GM21717 (cell line): ENCODE data around the gene ASB10.

Source experiments
- ATAC-seq: cut with Tn5 transposase; IDR thresholded peaks from one replicate; pipeline ENCODE4 v1.9.1; 2021; ENCODE audit warnings: mild to moderate bottlenecking, moderate library complexity; ENCODE audit not compliant: unreplicated experiment

The ASB10 gene, protein sequence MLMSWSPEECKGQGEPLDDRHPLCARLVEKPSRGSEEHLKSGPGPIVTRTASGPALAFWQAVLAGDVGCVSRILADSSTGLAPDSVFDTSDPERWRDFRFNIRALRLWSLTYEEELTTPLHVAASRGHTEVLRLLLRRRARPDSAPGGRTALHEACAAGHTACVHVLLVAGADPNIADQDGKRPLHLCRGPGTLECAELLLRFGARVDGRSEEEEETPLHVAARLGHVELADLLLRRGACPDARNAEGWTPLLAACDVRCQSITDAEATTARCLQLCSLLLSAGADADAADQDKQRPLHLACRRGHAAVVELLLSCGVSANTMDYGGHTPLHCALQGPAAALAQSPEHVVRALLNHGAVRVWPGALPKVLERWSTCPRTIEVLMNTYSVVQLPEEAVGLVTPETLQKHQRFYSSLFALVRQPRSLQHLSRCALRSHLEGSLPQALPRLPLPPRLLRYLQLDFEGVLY

DNA sequence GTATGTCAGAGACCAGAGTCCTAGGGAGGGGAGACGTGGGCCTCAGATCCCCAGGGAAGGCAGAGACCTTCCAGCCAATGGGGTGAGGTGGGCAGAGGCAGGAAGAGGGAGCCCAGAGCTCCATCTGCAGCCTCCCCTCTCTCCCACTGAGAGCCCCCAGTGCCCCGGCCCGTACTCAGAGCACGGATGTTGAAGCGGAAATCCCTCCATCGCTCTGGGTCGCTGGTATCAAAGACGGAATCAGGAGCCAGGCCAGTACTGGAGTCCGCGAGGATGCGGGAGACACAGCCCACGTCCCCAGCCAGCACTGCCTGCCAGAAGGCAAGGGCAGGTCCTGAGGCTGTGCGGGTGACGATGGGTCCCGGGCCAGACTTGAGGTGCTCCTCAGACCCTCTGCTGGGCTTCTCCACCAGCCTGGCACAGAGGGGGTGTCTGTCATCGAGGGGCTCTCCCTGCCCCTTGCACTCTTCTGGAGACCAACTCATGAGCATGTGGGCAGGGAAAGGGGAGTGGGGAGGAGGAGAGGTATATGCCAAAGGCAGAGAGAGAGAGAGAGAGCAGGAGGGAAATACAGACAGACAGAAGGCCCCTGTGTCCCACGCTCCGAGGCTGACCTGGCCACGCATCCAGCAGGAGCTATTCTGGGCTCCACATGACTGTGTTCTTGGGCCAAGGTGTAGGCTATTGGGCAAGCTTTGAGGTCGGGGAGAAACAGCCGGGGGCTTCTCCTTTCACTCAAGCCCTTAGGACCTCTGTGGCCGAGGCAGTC lies at the start of gene ASB10:
Gene ASB10 (minus strand): TSS at position 611 of the 769 bp plus-strand sequence. CDS start 120 bp downstream, at position 491.
- ATAC-seq: no peak

DNA sequence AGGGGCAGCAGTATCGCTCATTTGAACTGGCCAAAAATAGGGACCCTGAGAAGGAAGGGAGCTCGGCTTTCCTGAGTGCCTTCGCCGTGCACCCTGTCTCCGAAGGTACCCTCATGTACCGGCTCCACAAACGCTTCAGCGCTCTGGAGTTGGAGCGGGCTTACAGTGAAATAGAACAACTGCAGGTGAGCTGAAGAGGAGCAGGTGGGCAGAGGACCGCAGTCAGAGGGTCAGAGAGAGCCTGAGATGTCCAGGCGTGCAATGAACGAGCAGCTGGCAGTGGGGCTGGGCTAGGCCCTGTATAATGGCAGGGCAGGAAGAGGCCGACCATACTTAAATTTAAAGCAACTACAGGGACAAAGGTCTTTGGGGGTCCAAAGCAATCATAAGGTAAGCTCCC lies 49.4 kb upstream of the ASB10 start:
- no peak for ATAC-seq

DNA sequence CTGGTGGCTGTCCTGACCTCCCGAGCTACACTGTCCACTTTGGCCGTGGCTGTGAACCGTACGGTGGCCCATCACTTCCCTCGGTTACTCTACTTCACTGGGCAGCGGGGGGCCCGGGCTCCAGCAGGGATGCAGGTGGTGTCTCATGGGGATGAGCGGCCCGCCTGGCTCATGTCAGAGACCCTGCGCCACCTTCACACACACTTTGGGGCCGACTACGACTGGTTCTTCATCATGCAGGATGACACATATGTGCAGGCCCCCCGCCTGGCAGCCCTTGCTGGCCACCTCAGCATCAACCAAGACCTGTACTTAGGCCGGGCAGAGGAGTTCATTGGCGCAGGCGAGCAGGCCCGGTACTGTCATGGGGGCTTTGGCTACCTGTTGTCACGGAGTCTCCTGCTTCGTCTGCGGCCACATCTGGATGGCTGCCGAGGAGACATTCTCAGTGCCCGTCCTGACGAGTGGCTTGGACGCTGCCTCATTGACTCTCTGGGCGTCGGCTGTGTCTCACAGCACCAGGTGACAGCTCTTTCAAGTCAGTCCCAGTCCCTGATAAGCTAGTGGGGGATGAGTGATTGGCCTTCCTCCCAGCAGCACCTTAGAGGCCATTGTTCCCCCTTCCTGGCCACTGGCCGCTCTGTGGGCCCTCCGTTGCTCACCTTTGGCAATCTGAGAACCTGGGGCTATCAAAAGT lies 48.2 kb upstream of the ASB10 start:
- no peak for ATAC-seq

DNA sequence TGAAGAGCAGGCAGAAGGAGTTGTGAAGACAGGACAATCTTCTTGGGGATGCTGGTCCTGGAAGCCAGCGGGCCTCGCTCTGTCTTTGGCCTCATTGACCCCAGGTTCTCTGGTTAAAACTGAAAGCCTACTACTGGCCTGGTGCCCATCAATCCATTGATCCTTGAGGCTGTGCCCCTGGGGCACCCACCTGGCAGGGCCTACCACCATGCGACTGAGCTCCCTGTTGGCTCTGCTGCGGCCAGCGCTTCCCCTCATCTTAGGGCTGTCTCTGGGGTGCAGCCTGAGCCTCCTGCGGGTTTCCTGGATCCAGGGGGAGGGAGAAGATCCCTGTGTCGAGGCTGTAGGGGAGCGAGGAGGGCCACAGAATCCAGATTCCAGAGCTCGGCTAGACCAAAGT lies 46.8 kb upstream of the ASB10 start:
- no peak for ATAC-seq

DNA sequence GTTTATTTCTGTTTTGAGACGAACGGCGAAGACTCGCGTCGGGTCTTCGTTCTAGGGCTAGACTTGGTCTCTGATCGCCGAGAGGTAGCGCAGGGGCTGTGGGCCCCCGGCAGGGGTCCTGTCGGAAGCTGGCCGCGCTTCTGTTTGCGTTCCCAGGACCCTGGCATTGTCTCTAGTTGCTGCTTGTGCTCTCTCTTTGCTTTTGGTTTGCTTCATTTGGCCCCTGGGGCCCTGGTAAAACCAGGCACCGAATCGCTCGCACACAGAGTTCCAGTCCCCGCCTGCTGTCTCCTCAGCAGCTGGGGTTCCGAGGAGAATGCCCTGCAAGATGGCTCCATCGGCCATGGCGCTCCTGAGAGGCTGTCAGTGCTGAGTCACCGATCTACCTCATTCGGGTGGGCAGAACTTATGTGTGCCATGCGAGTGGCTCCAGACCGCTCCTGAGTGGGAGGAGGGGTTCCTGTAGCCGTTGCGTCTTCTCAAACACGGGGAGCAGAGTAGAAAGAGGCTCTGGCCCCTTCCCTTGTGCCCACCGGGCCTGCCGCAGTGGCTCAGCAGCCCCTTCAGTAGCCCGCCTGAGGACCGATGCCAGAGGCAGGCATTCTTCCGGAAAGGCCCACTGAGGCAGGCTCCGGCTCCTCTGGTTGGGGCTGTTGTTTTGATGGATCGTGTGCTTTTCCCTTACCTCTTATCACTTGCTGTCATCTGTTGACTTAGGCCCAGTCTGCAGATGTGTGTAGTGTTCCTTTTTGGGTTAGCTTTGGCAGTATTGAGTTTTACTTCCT lies 46.1 kb upstream of the ASB10 start:
- peak; percentile 41 for ATAC-seq

DNA sequence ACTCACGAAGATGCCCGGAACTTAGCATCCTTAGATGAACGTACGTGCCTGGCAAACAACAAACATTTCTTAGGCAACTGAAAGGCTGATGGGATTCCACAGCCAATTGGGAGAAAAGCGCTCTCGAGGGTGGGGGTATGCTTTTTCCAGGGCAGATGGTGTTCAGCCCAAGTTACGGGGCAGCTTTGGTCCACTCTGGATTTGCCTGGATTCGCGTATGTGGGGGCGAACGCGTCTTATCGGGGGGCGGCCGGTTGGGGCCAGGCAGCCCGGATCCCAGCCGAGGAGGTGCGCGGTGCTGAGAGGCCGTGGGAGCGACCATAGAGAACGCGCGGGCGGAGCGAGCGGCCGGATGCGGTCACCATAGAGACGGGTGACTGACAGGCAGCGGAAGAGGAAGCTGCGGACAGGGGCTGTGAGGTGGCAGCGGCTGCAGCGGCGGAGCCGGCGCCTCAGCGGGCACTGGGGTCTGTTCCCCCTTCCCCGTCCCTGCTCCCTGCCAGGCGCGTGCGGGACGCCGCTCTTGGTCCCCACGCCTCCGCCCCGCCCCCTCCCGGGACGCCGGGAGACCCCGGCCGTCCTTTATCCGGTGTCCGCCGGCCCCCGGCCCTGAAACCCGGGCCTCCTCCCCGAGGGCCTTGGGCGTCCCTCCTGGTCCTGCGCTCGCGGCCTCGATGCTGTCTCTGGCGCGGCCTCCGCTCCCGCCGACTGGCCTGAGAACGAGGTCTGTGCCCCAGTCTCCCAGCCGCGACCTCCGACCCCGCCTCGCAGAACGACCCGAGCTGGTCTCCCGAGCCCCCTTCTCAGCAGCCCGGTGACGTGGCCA lies 45.3 kb upstream of the ASB10 start, which contains the start of gene CHPF2:
Gene CHPF2 (plus strand): TSS at position 393 of the 826 bp plus-strand sequence. CDS start 1,529 bp downstream, outside the sequence.
- ATAC-seq: peak; percentile 97

DNA sequence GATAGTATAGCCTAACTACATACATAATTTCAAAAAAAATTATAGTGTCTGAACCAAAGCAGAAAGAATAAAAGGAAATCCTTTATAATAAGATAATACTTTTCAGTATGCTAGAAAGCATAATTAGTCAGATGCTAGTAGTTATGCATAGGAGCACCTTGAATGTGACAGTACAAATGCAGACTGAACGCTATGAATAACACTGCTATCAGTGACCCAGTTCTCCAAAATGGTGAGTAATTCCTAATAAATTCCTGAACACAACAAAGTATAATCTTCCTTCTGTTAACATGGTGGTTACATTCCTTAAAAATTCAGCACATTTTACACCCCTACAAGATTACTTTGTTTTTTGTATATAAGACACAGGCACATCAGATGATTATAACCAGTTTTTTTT lies 44.0 kb upstream of the ASB10 start:
- ATAC-seq: no peak

DNA sequence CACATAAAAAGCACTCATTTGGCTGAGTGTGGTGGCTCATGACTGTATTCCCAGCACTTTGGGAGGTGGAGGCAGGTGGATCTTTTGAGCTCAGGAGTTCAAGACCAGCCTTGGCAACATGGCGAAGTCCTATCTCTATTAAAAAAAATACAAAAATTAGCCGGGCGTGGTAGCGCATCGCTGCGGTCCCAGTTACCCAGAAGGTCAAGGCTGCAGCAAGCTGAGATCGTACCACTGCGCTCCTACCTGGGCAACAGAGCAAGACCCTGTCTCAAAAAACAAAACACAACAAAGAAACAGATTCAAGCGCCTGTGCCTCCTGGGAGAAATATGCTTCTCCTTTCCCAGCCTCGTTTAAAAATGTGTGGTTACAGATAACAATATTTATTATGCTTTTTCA lies 42.2 kb upstream of the ASB10 start:
- ATAC-seq: no peak

DNA sequence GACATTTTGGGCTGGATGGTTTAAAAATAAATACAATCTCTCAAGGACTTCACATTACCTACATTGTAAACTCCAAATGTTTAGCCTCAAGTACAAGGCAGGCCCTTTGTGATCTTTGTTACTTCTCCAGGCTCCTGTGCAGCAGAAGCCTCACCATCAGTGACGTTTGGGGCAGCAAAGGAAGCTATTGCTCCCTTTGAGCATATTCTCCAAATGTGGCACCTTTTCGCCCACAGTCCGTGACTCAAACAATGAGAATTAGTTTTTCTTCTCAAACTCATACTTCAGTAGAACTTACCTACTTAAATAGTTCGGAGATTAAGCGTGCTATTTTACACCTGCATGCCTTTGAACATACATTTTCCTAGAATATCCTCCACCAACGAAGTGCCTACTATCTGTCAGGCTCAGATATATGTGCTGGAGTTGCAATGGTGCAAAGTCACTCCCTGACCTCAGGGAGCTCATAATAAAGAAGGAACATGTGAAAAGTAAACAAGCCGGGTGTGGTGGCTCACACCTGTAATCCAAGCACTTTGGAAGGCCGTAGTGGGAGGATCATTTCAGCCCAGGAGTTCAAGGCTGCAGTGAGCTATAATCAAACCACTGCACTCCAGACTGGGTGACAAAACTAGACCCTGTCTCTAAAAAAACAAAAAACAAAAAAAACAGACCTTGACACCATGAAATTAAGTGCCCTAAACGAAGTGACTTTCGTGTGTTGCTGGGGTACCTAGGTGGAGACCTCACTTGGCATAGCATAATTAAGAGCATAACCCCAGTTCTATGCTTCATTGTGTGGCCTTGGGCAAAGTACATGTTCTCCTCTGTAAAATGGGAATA lies 41.2 kb upstream of the ASB10 start:
- no peak for ATAC-seq

DNA sequence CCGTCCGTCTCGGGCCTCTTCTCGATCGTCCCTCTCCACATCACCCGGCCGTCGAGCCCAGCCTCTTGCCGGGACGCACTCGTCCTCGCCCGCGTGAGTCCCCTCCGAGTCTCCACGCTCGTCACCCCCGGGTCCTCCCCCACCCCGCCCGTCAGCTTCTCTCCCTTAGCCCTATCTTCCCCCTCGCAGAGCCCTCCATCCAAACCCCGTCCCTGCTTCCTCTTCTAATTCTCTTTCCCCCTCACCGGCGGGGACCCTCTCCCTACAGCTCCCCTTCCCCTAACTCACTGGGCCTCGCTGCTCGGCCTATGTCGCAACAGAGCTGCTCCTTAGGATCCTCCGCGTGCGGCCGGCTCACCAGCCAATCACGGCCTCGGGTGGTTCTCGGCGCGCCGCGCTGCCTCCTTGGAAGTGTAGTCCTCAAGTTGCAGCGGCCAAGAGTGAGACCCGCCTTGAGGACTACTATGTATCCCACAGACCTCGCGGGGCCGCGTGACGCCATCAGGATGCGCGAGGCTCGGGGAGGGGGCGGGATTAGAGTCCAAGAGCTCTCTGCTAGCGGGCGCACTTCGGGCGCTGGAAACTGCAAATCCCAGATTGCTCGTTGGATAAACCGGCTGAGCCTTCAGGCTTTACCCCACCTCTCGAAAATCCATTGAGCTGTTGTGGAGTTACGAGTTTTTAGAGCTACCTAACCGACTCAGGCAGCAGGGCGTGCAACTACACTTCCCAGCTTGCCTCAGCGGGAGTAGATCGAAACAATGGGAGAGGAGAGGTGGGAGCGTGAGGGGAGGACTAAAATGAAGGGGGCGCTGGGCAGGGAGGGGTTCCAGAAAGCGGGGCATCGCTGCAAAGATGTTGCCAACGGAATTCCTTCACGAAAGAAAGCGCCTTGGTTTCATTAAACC lies 40.1 kb upstream of the ASB10 start, which contains the start of gene ABCF2:
Gene ABCF2 (minus strand): TSS at position 331 of the 908 bp plus-strand sequence. CDS start 747 bp downstream, outside the sequence.
- ATAC-seq: peak; percentile 99

DNA sequence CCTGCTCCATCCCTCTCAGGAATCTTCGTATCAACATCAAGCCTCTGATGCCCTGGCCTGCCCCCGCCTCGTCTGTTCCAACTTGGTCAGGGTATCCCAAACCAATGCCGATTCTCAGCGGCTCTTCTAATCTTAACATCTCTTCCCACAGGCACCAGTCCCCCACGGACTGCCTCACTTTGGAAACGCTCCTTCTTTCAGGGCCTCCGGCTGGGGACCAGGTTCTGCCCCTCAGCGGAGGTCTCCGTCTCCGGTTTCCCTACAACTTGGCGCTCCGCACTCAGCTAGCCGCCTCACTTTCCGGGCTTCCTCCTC lies 39.5 kb upstream of the ASB10 start:
- peak; percentile 2 for ATAC-seq

DNA sequence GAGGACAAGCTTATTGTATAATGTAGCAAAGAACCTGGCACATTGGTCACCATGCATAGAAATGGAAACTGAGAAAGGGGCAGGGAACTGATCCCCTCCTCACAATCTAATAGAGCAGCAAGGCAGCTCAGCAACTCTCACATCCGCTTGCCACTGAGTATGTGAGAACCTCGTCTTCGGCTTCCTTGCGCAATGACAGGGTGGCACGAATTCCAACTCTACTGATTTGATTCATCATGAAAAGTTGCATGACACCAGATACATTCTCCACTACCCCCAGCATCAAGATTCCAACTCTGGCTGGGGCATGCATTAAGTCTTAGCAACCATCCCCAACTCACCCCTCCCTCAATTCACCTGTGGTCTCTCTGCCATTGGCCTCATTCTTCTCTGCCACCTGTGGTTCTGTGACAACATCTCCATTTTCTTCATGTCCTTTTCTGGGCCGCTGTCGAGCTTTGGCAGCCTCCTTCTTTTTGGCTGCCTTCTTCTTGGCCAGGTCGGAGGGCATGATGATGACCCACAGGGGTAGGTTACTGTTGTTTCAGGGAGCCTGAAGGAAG lies 39.0 kb upstream of the ASB10 start:
- ATAC-seq: no peak

DNA sequence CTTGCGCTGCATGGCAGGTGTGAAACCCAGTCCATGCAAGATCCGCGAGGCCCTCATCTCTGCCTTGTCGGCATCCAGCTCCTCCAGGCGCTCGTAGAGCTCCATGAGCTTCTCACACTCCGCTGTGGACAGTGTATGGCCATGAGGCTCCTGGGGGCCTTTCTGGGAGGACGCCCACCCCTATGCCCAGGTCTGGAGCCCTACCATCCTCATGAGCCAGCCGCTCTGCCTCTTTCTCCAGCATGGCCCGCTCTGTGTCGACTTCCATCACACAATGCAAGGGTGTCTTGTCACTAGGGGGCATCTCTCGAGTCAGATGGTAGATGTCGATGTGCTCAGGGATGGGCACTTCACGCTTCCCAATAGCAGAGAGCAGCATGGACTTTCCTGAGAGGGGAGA lies 36.7 kb upstream of the ASB10 start:
- no peak for ATAC-seq

DNA sequence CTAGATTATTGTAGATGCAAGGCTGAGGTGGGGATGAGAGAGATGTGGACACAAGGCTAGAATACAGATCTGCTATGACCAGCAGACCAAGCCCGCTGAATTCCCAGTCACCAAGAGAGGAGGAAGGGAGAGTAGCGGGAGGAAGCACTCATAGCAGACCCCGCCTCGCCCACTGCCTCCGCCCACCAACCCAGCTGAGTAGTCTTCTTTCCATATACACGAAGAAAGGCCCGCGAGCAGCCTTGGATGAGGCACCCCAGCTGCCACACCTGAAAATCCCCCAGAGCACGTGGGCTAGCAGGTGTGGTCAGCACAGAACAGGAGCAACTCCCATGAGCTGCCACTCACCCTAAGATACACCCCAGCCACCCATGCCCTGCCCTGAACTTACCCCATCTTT lies 31.1 kb upstream of the ASB10 start:
- no peak for ATAC-seq

DNA sequence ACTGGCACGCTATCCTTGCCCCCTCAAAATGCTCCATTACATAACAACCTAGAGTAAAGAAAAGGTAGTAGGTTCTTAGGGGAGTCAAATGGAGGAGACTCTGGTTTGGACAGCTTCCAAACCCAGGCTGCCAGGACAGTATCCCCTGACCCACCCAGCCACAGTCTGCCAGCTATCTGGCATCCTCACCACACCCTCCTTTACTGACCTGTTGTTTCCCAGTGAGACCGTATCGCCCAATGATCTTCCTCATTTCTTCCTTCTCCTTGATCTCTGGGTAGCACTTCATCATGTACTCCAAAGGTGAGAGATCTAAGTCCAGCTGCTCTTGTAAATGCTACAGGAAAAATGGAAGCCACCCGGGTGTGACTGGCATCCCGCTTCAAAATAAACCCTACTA lies 28.3 kb upstream of the ASB10 start:
- ATAC-seq: no peak

DNA sequence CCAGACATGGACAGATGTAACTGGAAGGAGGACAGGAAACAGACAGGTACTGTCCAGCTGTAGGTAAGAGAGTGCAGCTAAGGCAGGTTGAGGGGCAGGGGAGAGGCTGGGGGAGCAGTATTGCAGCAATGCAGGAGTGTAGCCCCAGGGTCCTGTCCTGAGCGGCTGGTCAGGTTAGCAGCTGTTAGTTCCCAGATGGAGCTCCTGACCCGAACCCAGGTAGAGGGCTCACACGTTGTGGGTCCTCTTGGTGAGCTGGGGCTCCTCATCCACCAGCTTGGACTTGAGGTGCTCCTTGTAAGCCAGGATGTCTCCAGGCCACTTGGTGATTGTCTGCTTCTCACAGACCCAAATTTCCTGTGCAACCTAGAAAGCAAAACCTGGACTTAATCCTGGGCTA lies 26.8 kb upstream of the ASB10 start:
- ATAC-seq: no peak

DNA sequence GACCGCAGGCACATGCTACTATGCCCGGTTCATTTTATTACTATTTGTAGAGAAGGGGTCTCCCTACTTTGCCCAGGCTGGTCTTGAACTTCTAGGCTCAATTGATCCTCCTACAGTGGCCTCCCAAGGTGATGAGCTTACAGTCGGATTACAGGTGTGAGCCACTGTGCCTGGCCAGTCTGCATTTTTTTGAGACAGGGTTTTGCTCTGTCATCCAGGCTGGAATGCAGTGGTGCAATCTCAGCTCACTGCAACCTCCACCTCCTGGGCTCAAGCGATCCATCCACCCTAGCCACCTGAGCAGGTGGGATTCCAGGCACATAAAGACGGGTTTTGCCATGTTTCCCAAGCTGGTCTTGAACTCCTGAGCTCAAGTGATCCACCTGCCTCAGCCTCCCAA lies 25.6 kb upstream of the ASB10 start:
- no peak for ATAC-seq
